ENCODE results near the gene PGLYRP2.
"Not testable (repeated sequence)": the region's sequence is repeated elsewhere in the genome, so short reads cannot be mapped to it uniquely, and the experiment has no call there.

Gene PGLYRP2

GRCh38 chr19:15487038-15487437, 7.7 kb upstream of the PGLYRP2 start:
- no peak for DNase-seq

DNA sequence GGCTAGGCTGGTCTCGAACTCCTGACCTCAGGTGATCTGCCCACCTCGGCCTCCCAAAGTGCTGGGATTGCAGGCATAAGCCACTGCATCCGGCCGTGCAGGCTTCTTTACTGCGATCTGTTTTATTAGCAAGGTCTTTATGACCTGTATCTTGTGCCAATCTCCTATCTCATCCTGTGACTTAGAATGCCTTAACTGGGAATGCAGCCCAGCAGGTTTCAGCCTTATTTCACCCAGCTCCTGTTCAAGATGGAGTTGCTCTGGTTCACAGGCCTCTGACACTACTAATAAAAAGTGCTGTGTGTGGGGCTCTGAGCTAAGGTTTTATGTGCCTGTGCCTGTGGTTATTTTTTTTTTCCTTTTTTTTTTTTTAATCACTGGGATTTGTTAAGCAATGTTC, 6.5 kb upstream of the PGLYRP2 start:
- not testable (repeated sequence) for DNase-seq

- not testable (repeated sequence) for DNase-seq
These were observed 1.7 kb upstream of the PGLYRP2 start for GRCh38 chr19:15480996-15481395.

DNA sequence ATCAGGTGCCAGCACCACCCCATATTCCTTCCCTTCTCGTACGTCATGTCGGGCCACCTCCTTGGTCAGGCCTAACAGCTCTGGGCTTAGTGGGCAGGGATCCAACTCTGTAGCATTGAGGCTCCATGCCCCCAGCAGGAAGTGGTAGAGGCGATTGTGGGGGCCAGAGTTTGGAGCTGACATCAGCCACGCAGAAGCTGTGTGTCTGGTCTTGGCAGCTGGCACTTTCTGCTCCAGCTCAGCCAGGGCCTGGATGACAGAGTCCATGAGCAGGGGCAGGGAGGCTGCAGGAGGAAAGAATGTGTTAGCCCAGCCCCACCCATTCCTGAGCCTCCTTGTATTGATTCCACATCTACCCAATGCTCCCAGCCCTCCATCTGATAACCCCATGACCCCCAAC, 3.0 kb downstream of the PGLYRP2 start:
- no peak for DNase-seq

DNA sequence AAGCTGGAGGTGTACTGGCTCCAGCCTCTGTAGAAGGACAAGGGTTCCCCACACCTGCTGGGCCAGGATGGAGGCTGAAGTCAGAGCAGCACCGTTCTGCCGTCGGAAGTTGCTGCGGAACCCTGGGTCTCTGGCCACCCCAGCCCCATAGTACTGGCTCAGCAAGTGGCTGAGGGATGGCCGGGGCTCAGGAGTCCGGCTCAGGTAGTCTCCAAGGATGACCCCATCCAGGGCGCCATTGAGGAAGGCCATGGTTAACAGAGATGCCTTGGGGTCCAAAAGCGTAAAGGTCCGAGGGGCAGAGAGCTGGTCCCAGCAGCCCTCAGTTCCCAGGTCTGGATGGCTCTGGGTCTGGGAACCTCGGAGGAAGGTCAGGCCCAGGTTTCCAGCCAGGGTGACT, 3.7 kb downstream of the PGLYRP2 start:
- no peak for DNase-seq

- DNase-seq: no peak
These were observed 4.1 kb downstream of the PGLYRP2 start for GRCh38 chr19:15475169-15475568.

DNA sequence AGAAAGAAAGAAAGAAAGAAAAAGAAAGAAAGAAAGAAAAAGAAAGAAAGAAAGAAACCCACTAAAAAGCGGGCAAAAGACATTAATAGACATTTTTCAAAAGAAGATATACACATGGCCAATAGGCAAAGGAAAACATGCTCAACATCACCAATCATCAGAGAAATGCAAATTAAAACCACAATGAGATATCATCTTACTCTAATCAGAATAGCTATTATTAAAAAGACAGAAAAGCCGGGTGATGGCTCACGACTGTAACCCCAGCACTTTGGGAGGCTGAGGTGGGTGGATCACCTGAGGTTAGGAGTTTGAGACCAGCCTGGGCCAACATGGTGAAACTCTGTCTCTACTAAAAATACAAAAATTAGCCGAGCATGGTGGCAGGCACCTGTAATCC, 5.5 kb downstream of the PGLYRP2 start:
- DNase-seq: not testable (repeated sequence)

- no peak for DNase-seq
These were observed 7.6 kb downstream of the PGLYRP2 start for GRCh38 chr19:15471639-15472101.

- no peak for DNase-seq
These were observed 9.6 kb downstream of the PGLYRP2 start for GRCh38 chr19:15469513-15470297.

- no peak for DNase-seq
These were observed 10.4 kb downstream of the PGLYRP2 start for GRCh38 chr19:15468675-15469512.

DNA sequence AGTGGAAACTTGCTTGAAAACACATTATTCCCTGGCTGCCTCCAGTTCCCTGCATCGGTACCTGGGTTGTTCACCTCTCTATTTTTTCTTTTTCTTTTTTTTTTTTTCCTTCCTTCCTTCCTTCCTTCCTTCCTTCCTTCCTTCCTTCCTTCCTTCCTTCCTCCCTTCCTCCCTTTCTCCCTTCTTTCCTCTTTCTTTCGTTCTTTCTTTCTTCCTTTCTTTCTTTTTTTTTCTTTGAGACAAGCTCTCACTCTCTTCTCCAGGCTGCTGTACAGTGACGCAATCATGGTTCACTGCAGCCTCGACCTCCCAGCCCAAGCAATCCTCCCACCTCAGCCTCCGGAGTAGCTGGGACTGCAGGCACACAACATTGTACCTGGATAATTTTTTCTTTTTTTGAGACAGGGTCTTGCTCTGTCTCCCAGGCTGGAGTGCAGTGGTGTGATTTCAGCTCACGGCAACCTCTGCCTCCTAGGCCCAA, 11.5 kb downstream of the PGLYRP2 start:
- DNase-seq: no peak

- DNase-seq: peak; percentile 93
These were observed 12.2 kb downstream of the PGLYRP2 start for GRCh38 chr19:15466851-15467733.

DNA sequence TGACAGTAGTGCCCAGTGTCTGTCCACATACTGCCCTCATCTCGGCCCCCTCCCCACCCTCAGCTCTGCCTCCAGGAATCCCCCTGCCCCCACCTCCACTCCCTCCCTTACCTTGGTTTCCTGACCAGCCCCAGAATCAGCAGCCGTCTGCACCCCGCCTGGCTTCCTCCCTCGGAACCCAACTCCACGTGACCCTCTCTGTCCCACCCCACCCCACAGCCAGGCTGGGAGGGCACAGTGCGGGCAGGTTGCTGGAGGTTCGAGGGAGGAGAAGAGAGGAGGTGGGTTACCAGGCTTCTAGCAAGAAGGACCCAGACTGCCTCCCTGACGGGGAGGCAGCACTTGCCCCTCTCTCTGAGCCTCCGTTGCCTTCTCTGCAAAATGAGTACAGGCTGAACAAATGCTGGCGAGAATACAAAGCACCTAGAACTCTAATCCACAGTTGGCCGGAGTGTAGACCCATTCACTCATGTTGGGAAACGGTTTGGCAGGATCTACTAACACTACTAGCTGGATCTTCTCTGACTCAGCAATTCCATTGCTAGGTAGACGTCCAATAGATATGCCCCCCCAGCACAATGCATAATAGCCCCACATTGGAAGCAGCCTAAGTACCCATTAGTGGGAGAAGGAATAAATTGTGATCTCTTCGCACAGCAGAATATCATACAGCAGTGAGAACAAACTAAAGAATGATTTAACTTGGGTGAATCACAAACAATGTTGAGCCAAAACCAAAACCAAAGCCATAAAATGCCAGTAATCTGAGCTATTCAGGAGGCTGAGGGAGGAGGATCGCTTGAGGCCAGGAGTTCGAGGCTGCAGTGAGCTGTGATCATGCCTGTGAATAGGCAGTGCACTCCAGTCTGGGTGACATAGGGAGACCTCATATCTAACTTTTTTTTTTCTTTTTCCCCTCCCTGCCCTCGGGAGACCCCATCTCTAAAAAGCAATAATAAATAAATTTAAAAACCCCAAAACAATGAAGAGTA, 14.6 kb downstream of the PGLYRP2 start, which contains the start of gene RASAL3:
RASAL3 (minus strand) TSS at position 151 of the 992 bp plus-strand sequence. CDS start 186 bp downstream, outside the sequence.
- DNase-seq: peak; percentile 87

GRCh38 chr19:15463861-15464371, 15.4 kb downstream of the PGLYRP2 start:
- DNase-seq: peak; percentile 90

DNA sequence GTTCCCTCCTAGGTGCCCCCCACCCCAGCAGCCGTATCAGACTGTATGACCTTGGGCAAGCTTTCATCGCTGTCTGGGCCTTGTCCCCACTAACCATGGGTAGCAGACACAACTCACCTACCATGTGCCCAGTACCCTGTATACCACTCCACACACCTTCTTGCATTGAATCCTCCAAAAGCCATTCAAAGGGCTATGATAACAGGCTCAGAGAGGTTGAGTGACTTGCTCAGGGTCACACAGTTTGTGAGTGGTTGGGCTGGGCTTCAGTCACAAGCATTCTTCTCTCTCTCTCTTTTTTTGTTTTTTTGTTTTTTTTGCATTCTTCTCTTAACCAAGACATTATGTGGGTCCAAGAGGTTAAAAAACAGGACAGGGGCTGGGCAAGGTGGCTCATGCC, 17.6 kb downstream of the PGLYRP2 start:
- DNase-seq: no peak

GRCh38 chr19:15457701-15458484, 21.4 kb downstream of the PGLYRP2 start:
- no peak for DNase-seq

GRCh38 chr19:15456871-15457700, 22.2 kb downstream of the PGLYRP2 start:
- DNase-seq: peak; percentile 32

- no peak for DNase-seq
These were observed 22.9 kb downstream of the PGLYRP2 start for GRCh38 chr19:15456441-15456840.

GRCh38 chr19:15455996-15456395, 23.3 kb downstream of the PGLYRP2 start:
- DNase-seq: no peak

All from activated CD4-positive, alpha-beta T cell treated with anti-CD3 and anti-CD28 coated beads, Interleukin-2, Interleukin-6, amounts not matched to agents 100 ng/mL and 50 ng/mL, durations not matched to agents 16 hours and 8 hours (primary cell).